Measurements from ENCODE around the gene GAS1. TPM values are rescaled to one million over a fixed set of nuclear protein-coding genes. Genes with fewer than 3 reads are reported as not detected.

The GAS1 gene
- total and polyA plus RNA-seq, 2 of the 8 experiments (the other 6 are each of a cell fraction or from before 2014, with no cell fraction given): 2.8 to 5.7 TPM

DNA sequence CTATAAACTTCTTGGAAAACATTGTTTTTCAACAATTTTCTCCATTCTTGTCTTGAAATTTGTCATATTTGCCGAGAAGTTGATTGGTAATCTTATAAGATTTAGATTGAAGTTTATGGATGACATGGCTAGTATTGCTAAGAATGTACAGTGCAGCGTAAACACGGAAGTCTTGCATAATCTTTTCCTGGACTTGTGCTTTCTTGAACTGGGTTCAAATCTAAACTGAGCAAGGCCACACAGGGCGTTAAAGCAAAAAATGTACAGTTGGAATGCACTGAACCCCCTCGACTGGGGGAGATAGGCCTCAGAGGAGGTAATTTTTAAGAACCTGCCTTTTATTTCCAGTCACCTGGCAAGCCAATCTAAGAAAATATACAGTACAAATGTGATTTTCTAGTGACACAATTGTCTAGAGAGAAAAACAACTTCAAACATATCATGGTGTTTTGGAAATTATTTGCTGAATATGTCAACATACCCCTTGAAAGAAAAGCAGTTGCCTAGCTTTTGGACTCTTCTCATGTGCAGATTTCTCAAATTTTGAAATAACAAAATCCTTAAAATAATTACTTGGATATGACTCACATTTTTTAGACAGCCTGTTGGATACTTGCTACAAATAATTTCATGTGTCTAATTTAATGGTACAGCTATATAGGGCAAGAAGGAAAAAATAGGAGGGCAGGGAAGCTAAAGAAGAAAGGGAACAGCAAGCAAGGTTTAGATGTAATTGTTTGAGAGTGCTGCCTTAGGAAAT lies 18.5 kb upstream of the GAS1 start:
- Histone ChIP-seq H3K27me3 (replicated peaks in 1 of 4; ENCODE audit: control insufficient read depth in 3 of 4, extremely low read depth in 1 of 4, insufficient read depth in 3 of 4, low read length in 3 of 4) (no peaks in the 10 kb centered on the region; a peak in 1 of 7 replicates), H3K36me3 (ENCODE audit: control insufficient read depth in 2 of 4, insufficient read depth in 4 of 4, low read length in 3 of 4) (no peaks in the 10 kb centered on the region), H3K27ac (ENCODE audit: low read depth, low read length) (no peak overlapping the region), H3K79me2 (ENCODE audit: control insufficient read depth in 1 of 2, insufficient read depth in 2 of 2, low read length in 2 of 2) (no peaks in the 10 kb centered on the region), H3K56ac (replicated peaks; ENCODE audit: insufficient read length, low read depth, low read length) (no peak overlapping the region), H2AK5ac (ENCODE audit: low read depth, low read length) (no peak overlapping the region), H3K4me2 (ENCODE audit: insufficient read depth in 1 of 2, low read depth in 2 of 2, low read length in 2 of 2) (no peak overlapping the region), H2BK15ac (ENCODE audit: low read length) (no peak overlapping the region), H3K4me1 (replicated peaks in 1 of 4; ENCODE audit: control insufficient read depth in 3 of 4, insufficient read depth in 4 of 4, low read length in 3 of 4) (no peaks in the 10 kb centered on the region), H3K9ac (replicated peaks in 1 of 4; ENCODE audit: extremely low read depth in 1 of 4, low read depth in 3 of 4, low read length in 3 of 4) (no peak overlapping the region), H2AFZ (ENCODE audit: low read length) (no peak overlapping the region), H3K4me3 (ENCODE audit: extremely low read depth in 1 of 4, insufficient read depth in 2 of 4, low read depth in 3 of 4, low read length in 4 of 4) (no peak overlapping the region), H3K18ac (ENCODE audit: extremely low read depth, low read length) (no peak overlapping the region), H3K4ac (replicated peaks; ENCODE audit: insufficient read length, low read depth, low read length) (no peak overlapping the region), H3K9me3 (ENCODE audit: insufficient read depth in 2 of 2, low read depth in 1 of 2, low read length in 1 of 2) (no peaks in the 10 kb centered on the region), H2BK120ac (replicated peaks; ENCODE audit: low read depth, low read length) (no peak overlapping the region), H2BK5ac (ENCODE audit: low read depth, low read length) (no peak overlapping the region), H4K20me1 (replicated peaks in 1 of 2; ENCODE audit: control insufficient read depth in 1 of 2, insufficient read depth in 2 of 2, low read length in 2 of 2) (no peaks in the 10 kb centered on the region), H3K79me1 (ENCODE audit: low read depth, low read length) (no peaks in the 10 kb centered on the region), H3K23me2 (ENCODE audit: low read depth, low read length) (no peaks in the 10 kb centered on the region), H3K14ac (ENCODE audit: insufficient read length) (no peak overlapping the region), H2BK12ac (ENCODE audit: low read depth, low read length) (no peak overlapping the region), H4K8ac (ENCODE audit: extremely low read depth, insufficient read depth, low read length) (no peak overlapping the region), H4K5ac (ENCODE audit: insufficient read length, low read depth, low read length) (no peak overlapping the region), H3K23ac (ENCODE audit: insufficient read length) (no peak overlapping the region), H2BK20ac (ENCODE audit: low read length) (no peak overlapping the region), H4K91ac (replicated peaks; ENCODE audit: insufficient read length, low read length) (no peak overlapping the region)
- ChIA-PET POLR2A (ENCODE audit: partially characterized antibody) (no interaction called here), CTCF (ENCODE audit: partially characterized antibody) (no interaction called here)
- DNase-seq (ENCODE audit: low read depth in 1 of 2, low spot score in 2 of 2) (no peak), FAIRE-seq (no peak)
- 88% methylated on average over 5 of the region's 5 CpGs; no CpG with 5 or more reads in 1 of the 2 experiments for WGBS, 2 experiments (ENCODE audit: extremely low coverage in 1 of 2, insufficient coverage in 1 of 2, insufficient read length in 1 of 2, insufficient replicate concordance in 2 of 2, low coverage in 1 of 2, low lambda C conversion rate in 2 of 2, missing lambda C conversion rate in 1 of 2)
- TF ChIP-seq NRF1 (IDR thresholded peaks at IDR 0.05; ENCODE audit: low read depth, low read length) (no peak), TCF12 (IDR thresholded peaks at IDR 0.05; ENCODE audit: low read depth, low read length) (no peak), SIN3A (conservative IDR thresholded peaks at IDR 0.05 in 1 of 2, IDR thresholded peaks at IDR 0.05 in 1 of 2; ENCODE audit: low read depth in 1 of 2, low read length in 2 of 2) (no peak), RFX5 (IDR thresholded peaks at IDR 0.05; ENCODE audit: borderline replicate concordance, low read depth, low read length) (no peak), ZNF274 (IDR thresholded peaks at IDR 0.05; ENCODE audit: borderline replicate concordance, extremely low read depth, low read length) (no peak), HDAC2 (IDR thresholded peaks at IDR 0.05; ENCODE audit: borderline replicate concordance in 1 of 2, low read depth in 2 of 2, low read length in 2 of 2) (no peak), MAFK (IDR thresholded peaks at IDR 0.05; ENCODE audit: low read depth, low read length) (no peak), GABPA (IDR thresholded peaks at IDR 0.05; ENCODE audit: borderline replicate concordance, insufficient read depth, low read length) (no peak), CHD1 (IDR thresholded peaks at IDR 0.05; ENCODE audit: low read depth, low read length) (no peak), POU5F1 (IDR thresholded peaks at IDR 0.05; ENCODE audit: low read depth, low read length) (no peak), SRF (IDR thresholded peaks at IDR 0.05; ENCODE audit: low read depth, low read length) (no peak)
